B cell (primary cell): ENCODE results near the gene ASH1L.

ENCODE experiments used
- EZH2 ChIP-seq: IDR thresholded peaks from 2 replicates; pipeline ENCODE4 v1.6.1; 2012; ENCODE audit warnings: borderline replicate concordance, low read depth, mild to moderate bottlenecking, moderate library complexity, low read length; ENCODE audit not compliant: insufficient read depth, poor library complexity, severe bottlenecking
- TF ChIP-seq, protein P1 (sequence below): fragments of 200-600 bp; IDR thresholded peaks from one replicate; pipeline ENCODE4 v1.8.0; 2022; ENCODE audit warnings: antibody characterized with exemption, mild to moderate bottlenecking

- TF ChIP-seq, protein P1, sequence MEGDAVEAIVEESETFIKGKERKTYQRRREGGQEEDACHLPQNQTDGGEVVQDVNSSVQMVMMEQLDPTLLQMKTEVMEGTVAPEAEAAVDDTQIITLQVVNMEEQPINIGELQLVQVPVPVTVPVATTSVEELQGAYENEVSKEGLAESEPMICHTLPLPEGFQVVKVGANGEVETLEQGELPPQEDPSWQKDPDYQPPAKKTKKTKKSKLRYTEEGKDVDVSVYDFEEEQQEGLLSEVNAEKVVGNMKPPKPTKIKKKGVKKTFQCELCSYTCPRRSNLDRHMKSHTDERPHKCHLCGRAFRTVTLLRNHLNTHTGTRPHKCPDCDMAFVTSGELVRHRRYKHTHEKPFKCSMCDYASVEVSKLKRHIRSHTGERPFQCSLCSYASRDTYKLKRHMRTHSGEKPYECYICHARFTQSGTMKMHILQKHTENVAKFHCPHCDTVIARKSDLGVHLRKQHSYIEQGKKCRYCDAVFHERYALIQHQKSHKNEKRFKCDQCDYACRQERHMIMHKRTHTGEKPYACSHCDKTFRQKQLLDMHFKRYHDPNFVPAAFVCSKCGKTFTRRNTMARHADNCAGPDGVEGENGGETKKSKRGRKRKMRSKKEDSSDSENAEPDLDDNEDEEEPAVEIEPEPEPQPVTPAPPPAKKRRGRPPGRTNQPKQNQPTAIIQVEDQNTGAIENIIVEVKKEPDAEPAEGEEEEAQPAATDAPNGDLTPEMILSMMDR: no peak
- TF ChIP-seq EZH2: no peak
Observed at GRCh38 chr1:155607708-155608107, 45.1 kb upstream of the ASH1L start.
